CD1c-positive myeloid dendritic cell (primary cell): ENCODE measurements around the gene CLGN.
"Not testable (repeated sequence)": the region's sequence is repeated elsewhere in the genome, so short reads cannot be mapped to it uniquely, and the experiment has no call there.

Experiments used
- DNase-seq: peaks from one replicate; pipeline ENCODE4 v3.0.0-alpha.2; 2016; ENCODE audit errors: extremely low spot score

Gene CLGN

DNA sequence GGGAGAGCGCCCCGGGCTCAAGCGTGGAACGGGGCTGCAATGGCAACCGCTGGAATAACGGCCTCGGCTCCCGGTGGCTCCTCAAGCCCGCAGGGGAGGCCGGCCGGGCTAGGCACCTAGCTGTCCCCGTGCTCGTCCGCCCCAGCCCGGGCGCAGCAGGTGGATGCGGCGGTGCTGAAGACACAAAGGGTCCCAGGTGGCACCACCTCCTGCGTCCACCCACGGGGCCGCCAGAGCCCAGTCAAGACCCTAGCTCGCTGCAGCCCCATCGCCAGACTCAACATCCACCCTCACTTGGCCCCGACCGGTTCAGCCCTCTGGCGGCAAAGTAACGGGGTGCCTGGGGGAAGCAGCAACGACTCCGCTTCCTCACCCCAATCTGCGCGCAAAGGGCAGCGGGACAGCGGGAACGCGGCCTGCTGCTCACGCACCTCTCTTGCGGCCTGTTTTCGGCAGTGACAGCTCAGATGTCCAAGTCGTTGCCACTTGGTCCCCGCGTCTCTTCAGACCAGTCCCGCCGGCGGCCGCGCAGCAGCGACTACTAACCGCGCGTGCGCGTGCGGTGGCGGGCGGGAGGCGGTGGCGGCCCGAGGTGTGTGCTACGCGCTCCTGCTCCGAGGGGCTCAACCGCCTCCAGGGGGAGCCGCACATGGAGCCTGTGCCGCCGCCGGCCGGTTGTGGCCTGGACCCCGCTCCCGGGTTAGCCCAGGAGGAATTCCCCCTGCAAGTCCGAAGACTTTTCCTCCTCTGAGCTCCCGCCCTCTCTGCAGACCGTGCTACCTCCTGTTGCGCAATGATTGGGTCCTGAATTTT lies at the start of gene CLGN:
Gene CLGN, minus strand, starts transcription at position 543 of the 813 bp plus-strand sequence. CDS start 14,570 bp downstream, outside the sequence.
- peak; percentile 31 for DNase-seq

DNA sequence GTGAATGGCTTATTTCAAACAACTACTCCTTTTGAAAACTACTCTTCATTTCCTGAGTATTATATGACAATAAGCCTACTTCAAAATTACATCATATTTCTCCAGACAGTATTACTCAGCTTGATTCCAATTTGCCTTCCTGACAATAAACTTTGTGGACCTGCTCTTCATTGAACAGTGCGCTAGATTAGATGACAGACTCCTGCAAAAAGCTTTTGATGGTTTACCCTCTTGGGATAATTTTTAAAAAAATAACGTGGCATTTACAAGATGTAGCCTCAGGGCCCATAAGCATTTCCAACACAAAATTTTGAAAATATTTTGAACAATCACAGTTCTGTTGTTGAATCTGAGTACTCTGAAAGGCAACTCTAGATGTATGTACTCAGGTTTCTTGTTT lies 44.7 kb upstream of the CLGN start:
- no peak for DNase-seq

- no peak for DNase-seq
Observed at GRCh38 chr4:140469791-140470733, 42.6 kb upstream of the CLGN start.

DNA sequence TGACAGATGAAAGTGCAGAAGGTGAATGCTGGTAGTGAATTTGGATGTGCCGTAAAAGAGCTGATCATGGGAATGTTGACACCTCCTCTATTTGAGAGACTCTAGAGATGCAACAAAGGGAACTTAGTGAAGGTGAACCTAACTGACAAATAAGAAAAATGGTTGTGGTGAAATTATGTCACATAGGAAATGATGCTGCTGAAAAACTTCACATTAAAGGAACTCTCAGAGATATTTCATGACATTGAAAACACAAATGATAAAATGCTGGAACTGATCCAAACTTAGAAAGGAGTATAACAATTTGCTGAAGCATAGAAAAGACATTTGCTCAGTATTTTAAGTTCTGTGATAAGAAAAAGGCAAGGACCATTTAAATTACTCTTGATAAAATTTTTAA lies 38.7 kb upstream of the CLGN start:
- no peak for DNase-seq

- DNase-seq = no peak
Observed at GRCh38 chr4:140463614-140464013, 36.2 kb upstream of the CLGN start.

GRCh38 chr4:140463182-140463581 lies 35.7 kb upstream of the CLGN start:
- no peak for DNase-seq

DNA sequence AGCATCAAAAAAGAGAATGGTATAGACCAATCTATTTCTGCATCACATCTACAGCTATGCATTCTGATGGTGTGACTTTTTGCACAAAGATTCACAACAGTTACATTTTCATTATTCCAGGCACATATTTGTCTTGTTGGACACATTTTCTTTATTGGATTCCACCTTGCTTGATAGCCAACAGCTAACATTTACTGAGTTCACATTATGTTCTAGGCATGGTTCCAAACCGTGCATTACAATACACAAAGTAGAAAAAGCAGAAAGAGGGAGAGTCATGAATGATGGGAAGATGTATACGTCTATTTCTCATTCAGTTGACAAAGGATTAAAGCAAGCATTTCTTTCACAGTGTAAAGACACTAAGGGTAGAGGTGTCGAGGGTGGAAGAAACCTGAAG lies 22.9 kb upstream of the CLGN start:
- DNase-seq = no peak

DNA sequence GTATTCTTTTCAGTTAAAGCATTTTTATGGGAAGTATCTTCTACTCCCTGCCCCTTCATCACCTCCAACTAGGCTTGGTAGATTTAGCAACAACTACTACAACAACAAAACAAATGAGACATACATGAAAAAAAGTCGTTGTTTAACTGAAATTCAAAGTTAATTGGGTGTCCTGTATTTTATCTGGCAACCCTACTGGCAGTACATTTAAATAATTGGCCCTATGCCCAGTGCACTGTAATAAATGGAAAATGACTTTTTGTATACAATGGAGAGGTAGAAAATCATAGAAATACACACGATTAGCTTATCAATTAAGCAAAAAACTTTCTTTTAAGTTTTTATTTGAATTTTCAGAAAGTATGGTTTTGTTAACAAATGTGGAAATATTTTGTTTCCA lies 21.4 kb upstream of the CLGN start:
- DNase-seq = no peak

- no peak for DNase-seq
Observed at GRCh38 chr4:140448162-140448561, 20.7 kb upstream of the CLGN start.

- not testable (repeated sequence) for DNase-seq
Observed at GRCh38 chr4:140444347-140444746, 16.9 kb upstream of the CLGN start.

DNA sequence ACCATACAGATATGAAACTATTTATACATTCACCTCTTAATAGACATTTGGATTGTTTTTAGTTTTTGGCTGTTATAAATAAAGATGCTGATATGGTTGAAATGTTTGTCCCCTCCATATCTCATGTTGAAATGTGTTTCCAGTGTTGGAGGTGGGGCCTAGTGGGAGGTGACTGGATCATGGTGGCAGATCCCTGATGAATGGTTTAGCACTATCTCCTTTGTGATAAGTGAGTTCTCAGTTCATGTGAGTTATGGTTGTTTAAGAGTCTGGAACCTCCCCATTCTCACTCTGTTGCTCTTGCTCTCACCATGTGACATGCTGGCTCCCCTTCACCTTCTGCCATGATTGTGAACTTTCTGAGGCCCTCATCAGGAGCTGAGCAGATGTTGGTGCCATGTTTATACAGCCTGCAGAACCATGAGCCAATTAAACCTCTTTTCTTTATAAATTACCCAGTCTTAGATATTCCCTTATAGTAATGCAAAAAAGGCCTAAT lies 12.2 kb upstream of the CLGN start:
- DNase-seq = no peak

- peak; percentile 14 for DNase-seq
Observed at GRCh38 chr4:140427919-140428471, 547 bp upstream of the CLGN start.

DNA sequence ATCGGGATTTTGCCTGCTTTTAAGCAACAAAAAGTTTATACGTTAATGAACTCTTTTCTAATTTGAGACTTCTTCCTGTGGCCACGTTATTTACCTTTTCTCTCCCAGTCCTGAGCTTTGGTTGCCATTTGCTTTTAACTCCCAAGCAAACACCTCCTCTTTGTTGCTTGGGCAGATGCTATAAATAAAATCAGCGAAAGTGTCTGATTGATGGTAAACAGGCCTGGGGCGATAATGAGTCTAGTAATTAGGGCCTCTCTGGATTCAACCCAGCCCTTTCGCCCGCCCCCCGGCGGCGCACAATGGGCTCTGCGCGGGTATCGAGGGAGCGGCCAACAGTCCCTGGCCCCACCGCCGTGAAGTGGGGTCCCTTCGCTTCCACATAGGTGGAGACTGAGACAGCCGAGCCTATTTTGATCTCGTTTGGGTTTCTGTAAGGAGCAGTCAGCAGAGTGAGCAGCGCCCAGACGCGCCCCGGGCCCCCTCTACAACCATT lies 790 bp downstream of the CLGN start:
- DNase-seq = no peak

DNA sequence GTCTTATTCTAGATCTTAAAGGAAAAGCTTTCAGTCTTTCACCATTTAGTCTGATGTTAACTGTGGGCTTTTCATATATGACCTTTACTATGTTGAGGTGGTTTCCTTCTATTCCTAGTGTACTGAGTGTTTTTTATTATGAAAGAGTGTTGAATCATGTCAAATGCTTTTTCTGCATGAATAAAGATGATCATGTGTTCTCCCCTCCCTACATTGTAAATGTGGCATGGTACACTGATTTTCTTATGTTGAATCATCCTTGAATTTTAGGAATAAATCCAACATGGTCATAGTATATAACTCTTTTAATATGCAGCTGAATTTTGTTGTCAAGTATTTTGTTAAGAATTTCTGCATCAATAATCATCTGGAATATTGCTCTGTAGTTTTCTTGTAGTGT lies 4.3 kb downstream of the CLGN start:
- no peak for DNase-seq

DNA sequence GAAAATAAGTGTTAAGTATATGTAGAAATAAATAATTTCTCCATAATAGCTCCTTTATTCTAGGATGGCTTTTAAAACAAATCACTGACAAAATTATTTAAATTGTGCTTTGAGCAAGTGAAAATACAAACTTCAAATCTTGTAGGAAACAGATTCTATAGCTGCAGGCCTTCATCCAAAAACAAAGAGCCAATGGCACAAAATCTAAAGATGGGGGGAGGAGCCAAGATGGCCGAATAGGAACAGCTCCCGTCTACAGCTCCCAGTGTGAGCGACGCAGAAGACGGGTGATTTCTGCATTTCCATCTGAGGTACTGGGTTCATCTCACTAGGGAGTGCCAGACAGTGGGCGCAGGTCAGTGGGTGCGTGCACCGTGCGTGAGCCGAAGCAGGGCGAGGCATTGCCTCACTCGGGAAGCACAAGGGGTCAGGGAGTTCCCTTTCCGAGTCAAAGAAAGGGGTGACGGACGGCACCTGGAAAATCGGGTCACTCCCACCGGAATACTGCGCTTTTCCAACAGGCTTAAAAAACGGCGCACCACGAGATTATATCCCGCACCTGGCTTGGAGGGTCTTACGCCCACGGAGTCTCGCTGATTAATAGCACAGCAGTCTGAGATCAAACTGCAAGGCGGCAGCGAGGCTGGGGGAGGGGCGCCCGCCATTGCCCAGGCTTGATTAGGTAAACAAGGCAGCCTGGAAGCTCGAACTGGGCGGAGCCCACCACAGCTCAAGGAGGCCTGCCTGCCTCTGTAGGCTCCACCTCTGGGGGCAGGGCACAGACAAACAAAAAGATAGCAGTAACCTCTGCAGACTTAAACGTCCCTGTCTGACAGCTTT lies 14.1 kb downstream of the CLGN start:
- not testable (repeated sequence) for DNase-seq

DNA sequence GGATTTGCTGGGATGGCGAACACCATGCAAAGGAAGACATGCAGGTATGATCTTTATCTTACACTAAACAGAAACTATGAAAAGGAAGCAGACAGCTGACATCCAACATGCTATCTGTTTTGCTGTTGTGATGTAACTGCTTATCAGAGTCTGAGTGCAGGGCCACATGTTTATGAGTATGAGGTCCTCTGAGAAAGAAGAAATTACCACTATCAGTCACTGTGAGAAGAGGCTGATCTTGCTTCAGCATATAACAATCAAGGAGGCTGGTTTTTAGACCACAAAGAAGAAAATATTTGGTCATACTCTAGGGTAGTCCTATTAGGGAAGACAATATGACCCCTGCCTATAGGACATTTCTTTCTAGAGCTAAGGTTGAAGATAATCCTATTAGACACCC lies 18.5 kb downstream of the CLGN start:
- no peak for DNase-seq

GRCh38 chr4:140406292-140406691 lies 21.2 kb downstream of the CLGN start:
- no peak for DNase-seq

DNA sequence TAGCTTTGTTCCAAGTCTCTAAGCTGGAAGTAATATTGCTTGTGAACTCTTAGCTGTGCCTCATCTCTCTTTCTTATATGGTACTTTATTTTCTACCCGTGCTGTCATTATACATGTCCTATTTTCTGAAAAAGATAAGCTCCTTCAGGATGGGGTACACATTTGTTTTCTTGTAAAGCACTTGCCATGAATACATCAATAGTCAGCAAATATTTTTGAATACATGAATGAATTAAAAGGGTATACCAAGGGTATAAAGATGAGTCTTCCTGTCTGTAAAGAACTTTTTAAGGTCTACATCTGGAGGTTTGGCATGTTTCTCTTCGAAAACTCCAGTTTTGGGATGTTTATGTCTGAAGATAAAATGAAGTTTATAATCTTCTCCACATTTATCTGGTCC lies 27.3 kb downstream of the CLGN start:
- DNase-seq = no peak

- DNase-seq = no peak
Observed at GRCh38 chr4:140395668-140396067, 31.8 kb downstream of the CLGN start.

DNA sequence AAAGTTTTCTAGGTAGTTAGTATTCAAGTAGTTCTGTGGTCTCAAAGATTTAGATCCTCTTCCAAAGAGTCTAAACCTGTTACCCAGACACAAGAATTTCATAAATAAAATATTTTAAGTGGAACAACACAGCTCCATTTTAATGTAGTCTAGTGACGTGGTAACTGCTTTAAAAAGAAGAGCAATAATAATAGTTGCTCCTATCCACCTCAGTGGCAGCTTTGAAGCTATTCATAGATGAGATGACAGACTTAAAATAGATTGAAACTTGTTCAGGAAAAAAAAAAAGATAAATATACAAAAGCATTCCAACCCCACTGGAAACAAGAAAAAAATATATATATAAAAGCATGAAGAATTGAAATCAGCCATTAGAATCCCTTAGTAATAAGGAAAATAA lies 39.4 kb downstream of the CLGN start:
- no peak for DNase-seq

GRCh38 chr4:140382732-140383131 lies 44.7 kb downstream of the CLGN start:
- no peak for DNase-seq
